GM10266 (cell line): ENCODE results near the gene CLIC3.

Source experiments
- DNase-seq: peaks from one replicate; pipeline ENCODE4 v3.0.0; 2012; ENCODE audit errors: extremely low spot score
- TF ChIP-seq, protein P1 (sequence below): IDR thresholded peaks from 2 replicates; pipeline ENCODE4 v1.5.1; 2012; ENCODE audit warnings: mild to moderate bottlenecking, low read depth; ENCODE audit not compliant: control insufficient read depth, insufficient read depth; ENCODE audit errors: missing control alignments

Gene CLIC3

DNA sequence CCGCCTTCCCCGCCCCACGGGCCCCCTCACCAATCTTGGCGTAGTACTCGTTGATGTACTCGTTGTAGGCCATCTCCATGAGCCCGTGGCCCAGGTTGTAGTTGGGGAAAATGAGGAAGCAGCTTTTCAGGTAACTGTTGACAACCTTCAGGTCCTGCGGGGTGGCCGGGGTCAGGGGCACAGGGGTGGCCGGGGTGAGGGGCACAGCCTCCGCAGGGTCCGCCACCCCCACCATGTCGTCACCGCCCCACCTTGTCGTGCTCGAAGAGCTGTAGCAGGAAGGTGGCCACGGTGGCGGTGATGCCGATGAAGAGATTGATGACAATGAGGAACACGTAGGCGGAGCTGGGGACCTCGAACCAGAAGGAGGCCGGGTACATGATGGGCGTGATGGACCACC, 14.8 kb upstream of the CLIC3 start:
- DNase-seq = no peak
- TF ChIP-seq, protein P1, sequence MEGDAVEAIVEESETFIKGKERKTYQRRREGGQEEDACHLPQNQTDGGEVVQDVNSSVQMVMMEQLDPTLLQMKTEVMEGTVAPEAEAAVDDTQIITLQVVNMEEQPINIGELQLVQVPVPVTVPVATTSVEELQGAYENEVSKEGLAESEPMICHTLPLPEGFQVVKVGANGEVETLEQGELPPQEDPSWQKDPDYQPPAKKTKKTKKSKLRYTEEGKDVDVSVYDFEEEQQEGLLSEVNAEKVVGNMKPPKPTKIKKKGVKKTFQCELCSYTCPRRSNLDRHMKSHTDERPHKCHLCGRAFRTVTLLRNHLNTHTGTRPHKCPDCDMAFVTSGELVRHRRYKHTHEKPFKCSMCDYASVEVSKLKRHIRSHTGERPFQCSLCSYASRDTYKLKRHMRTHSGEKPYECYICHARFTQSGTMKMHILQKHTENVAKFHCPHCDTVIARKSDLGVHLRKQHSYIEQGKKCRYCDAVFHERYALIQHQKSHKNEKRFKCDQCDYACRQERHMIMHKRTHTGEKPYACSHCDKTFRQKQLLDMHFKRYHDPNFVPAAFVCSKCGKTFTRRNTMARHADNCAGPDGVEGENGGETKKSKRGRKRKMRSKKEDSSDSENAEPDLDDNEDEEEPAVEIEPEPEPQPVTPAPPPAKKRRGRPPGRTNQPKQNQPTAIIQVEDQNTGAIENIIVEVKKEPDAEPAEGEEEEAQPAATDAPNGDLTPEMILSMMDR = no peak

DNA sequence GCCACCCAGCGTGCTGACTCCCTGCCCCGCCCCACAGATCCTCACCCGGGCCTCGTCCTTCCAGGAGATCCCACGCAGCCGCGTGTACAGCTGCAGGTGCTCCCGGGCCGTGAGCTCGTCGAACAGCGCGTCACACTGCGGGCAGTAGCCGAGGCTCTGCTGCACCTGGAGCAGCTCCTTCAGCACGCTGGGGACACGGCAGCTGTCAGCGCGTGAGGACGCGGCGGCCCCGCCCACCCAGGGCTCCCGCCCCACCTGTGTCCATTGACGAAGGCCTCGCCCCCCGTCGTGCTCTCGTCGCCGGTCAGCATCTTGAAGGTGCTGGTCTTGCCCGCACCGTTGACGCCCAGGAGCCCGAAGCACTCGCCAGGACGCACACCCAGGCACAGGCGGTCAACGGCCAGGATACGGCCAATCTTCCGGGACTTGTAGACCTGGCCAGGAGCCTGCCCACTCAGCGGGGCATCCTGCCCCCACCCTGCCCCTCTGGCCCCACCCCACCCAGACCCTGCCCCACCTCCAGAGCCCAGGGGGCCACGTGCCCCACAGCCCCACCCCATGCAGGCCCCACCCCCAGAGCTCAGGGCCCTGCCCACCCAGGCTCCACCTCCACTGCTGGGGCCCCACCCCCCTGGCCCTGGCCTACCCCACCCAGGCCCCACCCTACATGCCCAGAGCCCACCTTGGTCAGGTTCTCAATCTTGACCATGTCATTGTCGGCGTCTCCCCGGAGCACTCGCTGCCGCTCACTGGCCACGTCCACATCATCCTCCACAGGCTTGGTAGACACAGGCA, 13.8 kb upstream of the CLIC3 start:
- TF ChIP-seq, protein P1 = no peak
- no peak for DNase-seq

- DNase-seq = no peak
- TF ChIP-seq, protein P1 = no peak
Measured at GRCh38 chr9:137009217-137009616, 12.8 kb upstream of the CLIC3 start.

DNA sequence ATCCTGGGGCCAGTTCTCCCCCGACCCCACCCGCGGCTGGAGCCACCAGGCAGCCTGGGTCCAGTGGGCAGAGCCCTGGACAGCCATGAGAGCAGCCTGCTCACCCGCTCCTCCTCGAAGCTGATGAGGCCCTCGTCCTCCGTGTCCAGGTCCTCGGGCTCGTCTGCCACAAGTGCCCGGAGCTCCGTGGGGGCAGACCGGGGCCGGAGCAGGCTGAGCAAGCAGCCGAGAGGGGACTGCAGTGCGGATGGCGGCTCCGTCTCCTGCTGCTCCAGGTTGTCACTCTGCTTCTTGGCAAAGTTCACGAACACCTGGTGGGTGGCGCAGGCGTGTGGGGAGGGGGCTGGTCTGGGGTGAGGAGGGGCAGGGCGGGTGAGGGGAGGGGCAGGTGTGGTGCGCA, 11.9 kb upstream of the CLIC3 start:
- DNase-seq = no peak
- TF ChIP-seq, protein P1 = no peak

- DNase-seq = no peak
- TF ChIP-seq, protein P1 = no peak
Measured at GRCh38 chr9:137007816-137008270, 11.5 kb upstream of the CLIC3 start.

- TF ChIP-seq, protein P1 = no peak
Measured at GRCh38 chr9:137007108-137007815, 10.9 kb upstream of the CLIC3 start.

More at GRCh38 chr9:137007108-137007815, 10.9 kb upstream of the CLIC3 start:
- no peak for DNase-seq
